Activated naive CD4-positive, alpha-beta T cell treated with anti-CD3 and anti-CD28 coated beads, Interleukin-2, amount 50 U/mL, for 24 hours (primary cell): Measurements from ENCODE around the gene KRT73.

ENCODE experiments used
- H3K27ac Mint-ChIP-seq: one replicate; pipeline ENCODE4 v1.8.0; 2021; ENCODE audit warnings: mild to moderate bottlenecking, mixed read lengths
- H3K27me3 Mint-ChIP-seq: one replicate; pipeline ENCODE4 v1.8.0; 2021; ENCODE audit warnings: mixed read lengths
- H3K36me3 Mint-ChIP-seq: one replicate; pipeline ENCODE4 v1.8.0; 2021; ENCODE audit warnings: mixed read lengths
- H3K4me1 Mint-ChIP-seq: one replicate; pipeline ENCODE4 v1.8.0; 2021; ENCODE audit warnings: mixed read lengths
- H3K4me3 Mint-ChIP-seq: one replicate; pipeline ENCODE4 v1.8.0; 2021; ENCODE audit warnings: mild to moderate bottlenecking, mixed read lengths
- H3K9me3 Mint-ChIP-seq: one replicate; pipeline ENCODE4 v1.8.0; 2021; ENCODE audit warnings: mixed read lengths

KRT73 gene

GRCh38 chr12:52616680-52617402 is 1.5 kb downstream of the KRT73 start:
- Mint-ChIP-seq H3K27me3 (no peaks in the 10 kb centered on the region), H3K9me3 (no peaks in the 10 kb centered on the region), H3K36me3 (peaks cover 1% of the 10 kb centered on the region), H3K4me1 (peaks cover 100% of the 10 kb centered on the region), H3K4me3 (peak overlapping the region; percentile 67), H3K27ac (peak overlapping the region; percentile 94)

- Mint-ChIP-seq H3K27me3 (no peaks in the 10 kb centered on the region), H3K4me1 (peaks cover 100% of the 10 kb centered on the region), H3K9me3 (no peaks in the 10 kb centered on the region)
Observed at GRCh38 chr12:52615912-52616311, 2.4 kb downstream of the KRT73 start.

GRCh38 chr12:52615208-52615868 is 3.0 kb downstream of the KRT73 start:
- peak overlapping the region; percentile 67 for H3K4me3 Mint-ChIP-seq
- no peaks in the 10 kb centered on the region for H3K27me3 Mint-ChIP-seq
- H3K9me3 Mint-ChIP-seq, result no peaks in the 10 kb centered on the region
- peak overlapping the region; percentile 97 for H3K27ac Mint-ChIP-seq
- peaks cover 100% of the 10 kb centered on the region for H3K4me1 Mint-ChIP-seq
- H3K36me3 Mint-ChIP-seq, result peaks cover 1% of the 10 kb centered on the region

More at GRCh38 chr12:52615912-52616311, 2.4 kb downstream of the KRT73 start:
- peak overlapping the region; percentile 67 for H3K4me3 Mint-ChIP-seq
- H3K27ac Mint-ChIP-seq, result peak overlapping the region; percentile 97
- H3K36me3 Mint-ChIP-seq, result peaks cover 1% of the 10 kb centered on the region

- Mint-ChIP-seq H3K4me1 (peaks cover 99% of the 10 kb centered on the region), H3K4me3 (peak overlapping the region; percentile 67), H3K36me3 (peaks cover 1% of the 10 kb centered on the region), H3K27me3 (no peaks in the 10 kb centered on the region), H3K9me3 (no peaks in the 10 kb centered on the region), H3K27ac (peak overlapping the region; percentile 97)
Observed at GRCh38 chr12:52614381-52615207, 3.8 kb downstream of the KRT73 start.

GRCh38 chr12:52613384-52614030 is 4.9 kb downstream of the KRT73 start:
- Mint-ChIP-seq H3K27ac (peak overlapping the region; percentile 78), H3K36me3 (peaks cover 3% of the 10 kb centered on the region), H3K27me3 (no peaks in the 10 kb centered on the region), H3K4me3 (no peak overlapping the region), H3K4me1 (peaks cover 99% of the 10 kb centered on the region), H3K9me3 (no peaks in the 10 kb centered on the region)

- Mint-ChIP-seq H3K36me3 (peaks cover 5% of the 10 kb centered on the region), H3K4me3 (peak overlapping the region; percentile 31), H3K4me1 (peaks cover 99% of the 10 kb centered on the region), H3K27me3 (no peaks in the 10 kb centered on the region), H3K27ac (peak overlapping the region; percentile 82), H3K9me3 (no peaks in the 10 kb centered on the region)
Observed at GRCh38 chr12:52612431-52613383, 5.7 kb downstream of the KRT73 start.

GRCh38 chr12:52611080-52611468 is 7.3 kb downstream of the KRT73 start:
- H3K9me3 Mint-ChIP-seq, result no peaks in the 10 kb centered on the region
- no peaks in the 10 kb centered on the region for H3K27me3 Mint-ChIP-seq
- peak overlapping the region; percentile 64 for H3K4me3 Mint-ChIP-seq
- peaks cover 9% of the 10 kb centered on the region for H3K36me3 Mint-ChIP-seq
- peaks cover 98% of the 10 kb centered on the region for H3K4me1 Mint-ChIP-seq
- peak overlapping the region; percentile 84 for H3K27ac Mint-ChIP-seq

GRCh38 chr12:52608826-52609630 is 9.3 kb downstream of the KRT73 start:
- H3K4me1 Mint-ChIP-seq, result peaks cover 98% of the 10 kb centered on the region
- peak overlapping the region; percentile 48 for H3K27ac Mint-ChIP-seq
- no peaks in the 10 kb centered on the region for H3K9me3 Mint-ChIP-seq
- no peaks in the 10 kb centered on the region for H3K27me3 Mint-ChIP-seq
- peak overlapping the region; percentile 59 for H3K4me3 Mint-ChIP-seq
- H3K36me3 Mint-ChIP-seq, result peaks cover 10% of the 10 kb centered on the region

- Mint-ChIP-seq H3K4me1 (peaks cover 98% of the 10 kb centered on the region), H3K36me3 (peaks cover 10% of the 10 kb centered on the region), H3K27ac (peak overlapping the region; percentile 90), H3K9me3 (no peaks in the 10 kb centered on the region), H3K27me3 (no peaks in the 10 kb centered on the region), H3K4me3 (peak overlapping the region; percentile 57)
Observed at GRCh38 chr12:52608161-52608560, 10.2 kb downstream of the KRT73 start.

- peaks cover 98% of the 10 kb centered on the region for H3K4me1 Mint-ChIP-seq
- H3K27me3 Mint-ChIP-seq, result no peaks in the 10 kb centered on the region
- peak overlapping the region; percentile 90 for H3K27ac Mint-ChIP-seq
- peaks cover 9% of the 10 kb centered on the region for H3K36me3 Mint-ChIP-seq
- no peak overlapping the region for H3K4me3 Mint-ChIP-seq
- H3K9me3 Mint-ChIP-seq, result no peaks in the 10 kb centered on the region
Observed at GRCh38 chr12:52607314-52607713, 11.0 kb downstream of the KRT73 start.

GRCh38 chr12:52606581-52607218 is 11.7 kb downstream of the KRT73 start:
- no peaks in the 10 kb centered on the region for H3K9me3 Mint-ChIP-seq
- H3K27me3 Mint-ChIP-seq, result no peaks in the 10 kb centered on the region
- H3K27ac Mint-ChIP-seq, result peak overlapping the region; percentile 90
- peaks cover 9% of the 10 kb centered on the region for H3K36me3 Mint-ChIP-seq
- no peak overlapping the region for H3K4me3 Mint-ChIP-seq
- H3K4me1 Mint-ChIP-seq, result peaks cover 98% of the 10 kb centered on the region

GRCh38 chr12:52606096-52606495 is 12.3 kb downstream of the KRT73 start:
- H3K27me3 Mint-ChIP-seq, result no peaks in the 10 kb centered on the region
- peaks cover 9% of the 10 kb centered on the region for H3K36me3 Mint-ChIP-seq
- H3K27ac Mint-ChIP-seq, result peak overlapping the region; percentile 13
- H3K9me3 Mint-ChIP-seq, result no peaks in the 10 kb centered on the region
- H3K4me1 Mint-ChIP-seq, result peaks cover 94% of the 10 kb centered on the region
- no peak overlapping the region for H3K4me3 Mint-ChIP-seq

GRCh38 chr12:52605542-52605941 is 12.8 kb downstream of the KRT73 start:
- no peaks in the 10 kb centered on the region for H3K9me3 Mint-ChIP-seq
- H3K4me1 Mint-ChIP-seq, result peaks cover 88% of the 10 kb centered on the region
- H3K27me3 Mint-ChIP-seq, result no peaks in the 10 kb centered on the region
- peak overlapping the region; percentile 13 for H3K27ac Mint-ChIP-seq
- peaks cover 9% of the 10 kb centered on the region for H3K36me3 Mint-ChIP-seq
- H3K4me3 Mint-ChIP-seq, result no peak overlapping the region
